Loucy (cell line): ENCODE measurements around the gene PLPP2.

Source experiments
- CTCF ChIP-seq: fragments of 200-600 bp; sonication (generic); conservative IDR thresholded peaks from 2 replicates; pipeline ENCODE4 v1.5.1; 2014; ENCODE audit warnings: mild to moderate bottlenecking, antibody characterized with exemption, low read length
- EZH2phosphoT487 ChIP-seq: fragments of 200-600 bp; IDR thresholded peaks from 2 replicates; pipeline ENCODE4 v1.6.1; 2018; ENCODE audit warnings: antibody characterized with exemption, mild to moderate bottlenecking, moderate library complexity, borderline replicate concordance

GRCh38 chr19:295687-296370 lies 4.6 kb upstream of the PLPP2 start:
- no peak for TF ChIP-seq CTCF
- no peak for TF ChIP-seq EZH2phosphoT487
